KMS-11 (cell line): Measurements from ENCODE around the gene FHOD3.

Source experiments
- H2AFZ ChIP-seq: fragments of 200-600 bp; sonication (generic); 2 replicates; pipeline ENCODE4 v1.6.1; 2016; ENCODE audit warnings: antibody characterized with exemption, mixed run types, low read depth
- H3K27ac ChIP-seq: fragments of 200-600 bp; sonication (generic); 2 replicates; pipeline ENCODE4 v1.6.1; 2016; ENCODE audit warnings: mild to moderate bottlenecking, mixed run types
- H3K27me3 ChIP-seq: fragments of 200-600 bp; sonication (generic); 2 replicates; pipeline ENCODE4 v1.6.1; 2017; ENCODE audit warnings: mild to moderate bottlenecking, low read depth, mixed run types, moderate library complexity; ENCODE audit not compliant: insufficient read depth
- H3K36me3 ChIP-seq: fragments of 200-600 bp; sonication (generic); 2 replicates; pipeline ENCODE4 v1.6.1; 2017; ENCODE audit warnings: mild to moderate bottlenecking, mixed run types; ENCODE audit not compliant: insufficient read depth
- H3K4me1 ChIP-seq: fragments of 200-600 bp; sonication (generic); 2 replicates; pipeline ENCODE4 v1.6.1; 2016; ENCODE audit warnings: mild to moderate bottlenecking, low read depth, mixed run types; ENCODE audit not compliant: poor library complexity, severe bottlenecking
- H3K4me2 ChIP-seq: fragments of 200-600 bp; sonication (generic); 2 replicates; pipeline ENCODE4 v1.7.0; 2016; ENCODE audit warnings: mild to moderate bottlenecking, mixed run types
- H3K4me3 ChIP-seq: fragments of 200-600 bp; sonication (generic); IDR thresholded peaks from 2 replicates; pipeline ENCODE4 v1.6.1; 2017; ENCODE audit warnings: low read depth, low read length, mixed read lengths; ENCODE audit not compliant: insufficient read depth
- H3K79me2 ChIP-seq: fragments of 200-600 bp; sonication (generic); 2 replicates; pipeline ENCODE4 v1.6.1; 2016; ENCODE audit warnings: low read depth, mixed run types; ENCODE audit not compliant: insufficient read depth
- H3K9ac ChIP-seq: fragments of 200-600 bp; sonication (generic); 2 replicates; pipeline ENCODE4 v1.6.1; 2016; ENCODE audit warnings: mild to moderate bottlenecking, mixed run types
- H4K20me1 ChIP-seq: fragments of 200-600 bp; sonication (generic); 2 replicates; pipeline ENCODE4 v1.6.1; 2016; ENCODE audit warnings: mild to moderate bottlenecking, mixed run types; ENCODE audit not compliant: insufficient read depth
- CTCF ChIP-seq: fragments of 200-600 bp; sonication (generic); conservative IDR thresholded peaks from 2 replicates; pipeline ENCODE4 v1.6.1; 2017; ENCODE audit warnings: low read depth, mild to moderate bottlenecking, antibody characterized with exemption, low read length, moderate library complexity, mixed read lengths

Gene FHOD3

DNA sequence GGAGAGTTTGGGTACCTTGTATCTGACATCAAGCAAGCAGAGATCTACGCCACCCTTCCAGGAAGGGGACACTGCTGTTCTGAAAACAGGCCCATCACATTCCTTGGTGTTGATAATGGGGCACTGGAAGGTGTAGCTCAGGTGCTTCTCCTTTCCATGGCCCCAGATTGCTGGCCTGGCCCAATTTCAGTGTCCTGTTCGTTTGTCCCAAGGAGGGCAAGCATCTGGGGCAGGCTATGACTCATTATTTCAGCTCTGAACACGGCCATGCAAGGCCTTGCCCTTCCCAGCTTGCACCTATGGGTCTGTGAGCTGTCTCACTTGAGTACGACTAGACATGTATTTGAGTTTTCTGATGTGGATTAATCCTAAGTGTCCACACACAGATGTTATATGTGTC, 101.5 kb downstream of the FHOD3 start:
- Histone ChIP-seq H3K27me3 (no peaks in the 10 kb centered on the region), H3K4me3 (no peak overlapping the region), H3K9ac (no peak overlapping the region), H2AFZ (no peak overlapping the region), H3K4me2 (no peak overlapping the region), H3K79me2 (no peaks in the 10 kb centered on the region), H3K4me1 (no peaks in the 10 kb centered on the region), H3K36me3 (no peaks in the 10 kb centered on the region), H3K27ac (no peak overlapping the region), H4K20me1 (no peaks in the 10 kb centered on the region)
- no peak for TF ChIP-seq CTCF

GRCh38 chr18:36401462-36401861, 103.9 kb downstream of the FHOD3 start:
- TF ChIP-seq CTCF = no peak
- no peak overlapping the region for H3K9ac ChIP-seq

DNA sequence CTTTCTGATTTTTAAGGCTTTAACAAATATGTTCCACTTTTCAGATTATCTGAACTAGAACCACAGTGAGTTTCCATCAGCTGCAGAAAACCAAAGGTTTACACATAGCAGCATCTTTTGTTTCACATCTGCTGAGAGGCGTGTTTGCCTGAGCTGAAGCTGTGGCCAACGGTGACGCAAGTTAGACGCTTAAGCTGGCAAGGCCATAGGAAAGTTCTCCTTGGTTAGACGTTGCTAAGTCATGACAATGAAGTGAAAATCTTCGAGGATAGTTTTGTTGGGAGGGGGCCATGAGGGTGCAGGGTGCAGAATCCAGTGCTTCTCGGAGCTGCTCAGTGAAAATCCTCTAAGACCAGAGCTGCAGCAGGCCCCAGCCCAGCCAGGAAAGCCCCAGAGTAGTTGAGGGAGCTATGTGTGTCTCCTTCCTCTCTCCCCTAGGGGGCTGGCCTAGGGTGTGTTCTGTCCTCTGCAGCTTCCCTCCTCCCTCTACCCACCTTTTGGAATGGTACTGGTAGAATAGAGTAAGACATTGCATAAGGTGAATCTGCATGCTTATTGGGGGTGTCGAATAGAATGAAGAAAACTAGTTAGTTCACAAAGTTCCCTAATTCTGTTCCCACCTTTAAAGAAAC, 105.4 kb downstream of the FHOD3 start:
- no peaks in the 10 kb centered on the region for H3K27me3 ChIP-seq
- no peak overlapping the region for H3K4me2 ChIP-seq
- TF ChIP-seq CTCF = no peak
- H3K36me3 ChIP-seq = no peaks in the 10 kb centered on the region
- H2AFZ ChIP-seq = no peak overlapping the region
- H4K20me1 ChIP-seq = no peaks in the 10 kb centered on the region
- no peaks in the 10 kb centered on the region for H3K79me2 ChIP-seq
- H3K4me3 ChIP-seq = no peak overlapping the region
- no peak overlapping the region for H3K27ac ChIP-seq
- H3K4me1 ChIP-seq = no peaks in the 10 kb centered on the region
- H3K9ac ChIP-seq = no peak overlapping the region

More at GRCh38 chr18:36401462-36401861, 103.9 kb downstream of the FHOD3 start:
- H3K4me3 ChIP-seq = no peak overlapping the region
- H3K79me2 ChIP-seq = no peaks in the 10 kb centered on the region
- H3K4me2 ChIP-seq = no peak overlapping the region
- H3K27ac ChIP-seq = no peak overlapping the region
- H3K27me3 ChIP-seq = no peaks in the 10 kb centered on the region
- H3K36me3 ChIP-seq = no peaks in the 10 kb centered on the region
- no peaks in the 10 kb centered on the region for H3K4me1 ChIP-seq
- no peaks in the 10 kb centered on the region for H4K20me1 ChIP-seq
- no peak overlapping the region for H2AFZ ChIP-seq

DNA sequence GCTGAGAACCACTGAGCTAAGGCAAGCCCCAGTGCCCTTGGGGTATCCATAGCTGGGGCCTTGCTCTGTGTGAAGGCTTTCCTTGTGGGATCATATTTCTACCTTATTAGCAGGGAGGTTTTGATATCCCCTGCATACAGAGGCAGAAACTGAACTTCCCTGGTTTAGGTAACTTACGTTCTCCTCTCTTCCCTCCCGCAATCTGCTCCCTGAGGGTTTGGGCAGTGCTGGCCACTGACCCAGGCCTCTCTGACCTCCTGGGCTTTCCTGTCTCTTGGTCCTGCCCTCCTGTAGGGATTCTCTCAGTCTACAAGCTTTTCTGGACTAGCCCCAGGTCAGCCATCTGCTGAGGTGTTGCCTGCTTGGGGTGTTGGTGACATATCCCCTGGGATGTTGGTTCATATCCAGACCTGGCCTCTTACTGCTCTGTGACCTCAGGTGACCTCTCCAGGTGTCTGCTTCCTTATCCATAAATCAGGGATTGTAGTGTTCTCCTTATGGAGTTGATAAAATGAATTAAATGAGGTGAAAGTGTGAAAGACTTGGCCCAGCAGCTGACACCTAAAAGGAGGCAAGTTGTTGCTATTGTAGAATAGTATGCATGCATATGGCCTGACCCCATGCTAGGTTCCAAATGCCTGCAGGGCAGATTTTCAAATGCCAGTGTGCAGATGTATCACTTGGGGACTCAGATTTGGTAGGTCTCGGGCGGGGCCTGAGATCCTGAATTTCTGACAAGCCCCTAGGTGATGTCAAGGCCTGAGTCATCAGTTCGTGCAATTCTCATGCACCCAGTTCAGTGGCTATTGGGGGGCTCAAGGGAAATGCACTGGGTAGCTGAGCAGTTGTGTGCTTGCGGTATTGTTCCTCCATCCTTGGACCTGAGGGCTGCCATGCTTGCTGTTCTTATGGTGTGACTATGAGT, 106.6 kb downstream of the FHOD3 start:
- H3K4me3 ChIP-seq = no peak overlapping the region
- H3K9ac ChIP-seq = no peak overlapping the region
- no peak for TF ChIP-seq CTCF

More for the DNA sequence above, 106.6 kb downstream of the FHOD3 start:
- Histone ChIP-seq H3K4me1 (no peaks in the 10 kb centered on the region), H4K20me1 (no peaks in the 10 kb centered on the region), H3K4me2 (no peak overlapping the region), H3K27me3 (no peaks in the 10 kb centered on the region), H3K27ac (no peak overlapping the region), H2AFZ (no peak overlapping the region), H3K79me2 (no peaks in the 10 kb centered on the region), H3K36me3 (no peaks in the 10 kb centered on the region)
